ENCODE measurements around the gene UBP1.

GRCh38 chr3:33388374-33389100, 51.7 kb downstream of the UBP1 start:
- TF ChIP-seq CTCF (IDR thresholded peaks at IDR 0.05) (no peak), POLR2A (IDR thresholded peaks at IDR 0.05) (no peak)

All from transverse colon (tissue), 3 donors.